ENCODE results near the gene G2E3. TPM values are rescaled to one million over a fixed set of nuclear protein-coding genes. Genes with fewer than 3 reads are reported as not detected.
A peak's percentile ranks its signal among the peaks of the same experiment; 100 is the strongest.
"Not testable (repeated sequence)": the region's sequence is repeated elsewhere in the genome, so short reads cannot be mapped to it uniquely, and the experiment has no call there.

The G2E3 gene, protein sequence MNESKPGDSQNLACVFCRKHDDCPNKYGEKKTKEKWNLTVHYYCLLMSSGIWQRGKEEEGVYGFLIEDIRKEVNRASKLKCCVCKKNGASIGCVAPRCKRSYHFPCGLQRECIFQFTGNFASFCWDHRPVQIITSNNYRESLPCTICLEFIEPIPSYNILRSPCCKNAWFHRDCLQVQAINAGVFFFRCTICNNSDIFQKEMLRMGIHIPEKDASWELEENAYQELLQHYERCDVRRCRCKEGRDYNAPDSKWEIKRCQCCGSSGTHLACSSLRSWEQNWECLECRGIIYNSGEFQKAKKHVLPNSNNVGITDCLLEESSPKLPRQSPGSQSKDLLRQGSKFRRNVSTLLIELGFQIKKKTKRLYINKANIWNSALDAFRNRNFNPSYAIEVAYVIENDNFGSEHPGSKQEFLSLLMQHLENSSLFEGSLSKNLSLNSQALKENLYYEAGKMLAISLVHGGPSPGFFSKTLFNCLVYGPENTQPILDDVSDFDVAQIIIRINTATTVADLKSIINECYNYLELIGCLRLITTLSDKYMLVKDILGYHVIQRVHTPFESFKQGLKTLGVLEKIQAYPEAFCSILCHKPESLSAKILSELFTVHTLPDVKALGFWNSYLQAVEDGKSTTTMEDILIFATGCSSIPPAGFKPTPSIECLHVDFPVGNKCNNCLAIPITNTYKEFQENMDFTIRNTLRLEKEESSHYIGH
- total RNA-seq (2014; rRNA removed; shearing (Covaris generic)), result 40.0 and 48.9 TPM in 2 replicates
- 21.0 and 36.6 TPM in 2 replicates for polyA plus RNA-seq (2014; cell fraction: nucleus; rRNA removed)

DNA sequence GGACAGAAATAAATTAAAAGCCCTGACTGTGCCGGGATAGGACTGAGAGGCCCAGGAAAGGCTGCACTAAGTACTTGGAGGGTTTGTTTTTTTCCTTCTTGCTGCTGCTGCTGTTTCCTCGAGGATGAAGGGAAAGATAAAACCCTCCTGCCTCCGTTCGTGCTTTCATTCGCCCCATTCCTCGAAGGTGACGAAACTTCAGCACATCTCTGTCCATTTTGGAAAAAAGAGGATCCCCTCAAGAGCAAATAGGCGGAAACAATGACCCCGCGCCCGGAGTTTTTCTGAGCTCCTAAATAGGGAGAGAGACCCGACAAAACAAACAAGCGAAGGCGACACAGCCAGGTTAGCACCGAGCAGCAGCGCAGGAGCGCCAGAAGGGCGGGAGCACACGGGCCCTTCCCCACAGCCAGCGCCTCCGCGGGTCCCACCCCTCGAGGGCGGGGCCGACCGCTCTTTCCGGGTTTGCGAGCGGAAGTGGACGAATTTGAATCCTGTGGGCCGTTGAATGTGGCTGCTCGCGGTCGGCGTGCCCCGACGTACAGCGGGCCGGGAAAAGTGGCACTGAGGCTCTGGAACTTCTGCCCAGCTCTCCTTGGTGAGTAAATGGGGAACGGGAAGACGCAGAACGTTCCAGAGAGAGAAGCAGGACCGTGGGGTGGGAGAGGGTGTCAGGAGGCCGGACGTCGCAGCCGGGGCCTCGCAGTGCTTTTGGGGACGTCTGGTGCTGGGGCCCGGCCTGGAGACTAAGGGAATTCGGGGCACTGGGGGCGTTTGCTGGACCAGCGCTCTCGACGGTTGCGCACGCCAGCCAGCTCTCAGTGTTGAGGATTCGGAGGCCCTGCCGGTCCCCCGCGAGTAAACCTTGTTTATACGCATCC, at the start of gene G2E3:
Gene G2E3, plus strand, starts transcription at position 484 of the 881 bp plus-strand sequence. CDS start 21,922 bp downstream, outside the sequence.
- peak; percentile 83 for DNase-seq (ENCODE audit: extremely low read depth, low read depth)

DNA sequence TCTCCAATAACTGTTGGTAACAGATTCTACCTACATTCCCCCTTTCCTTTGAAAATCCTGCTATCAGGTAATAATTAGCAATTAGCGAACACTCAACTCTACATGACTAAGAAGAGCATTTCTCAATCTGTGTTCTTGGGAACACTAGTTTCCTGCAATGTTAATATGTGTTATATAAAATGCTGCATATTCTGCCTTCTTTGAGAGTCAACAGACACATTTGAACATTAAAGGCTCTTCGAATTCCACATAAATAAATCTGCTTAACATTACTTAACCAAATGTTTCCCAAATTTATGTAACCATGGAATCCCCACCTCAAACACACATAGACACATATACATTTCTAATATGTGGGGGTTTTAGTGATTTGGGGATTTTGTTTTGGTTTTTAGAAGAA, 41.2 kb upstream of the G2E3 start:
- DNase-seq (ENCODE audit: extremely low read depth, low read depth), result no peak

DNA sequence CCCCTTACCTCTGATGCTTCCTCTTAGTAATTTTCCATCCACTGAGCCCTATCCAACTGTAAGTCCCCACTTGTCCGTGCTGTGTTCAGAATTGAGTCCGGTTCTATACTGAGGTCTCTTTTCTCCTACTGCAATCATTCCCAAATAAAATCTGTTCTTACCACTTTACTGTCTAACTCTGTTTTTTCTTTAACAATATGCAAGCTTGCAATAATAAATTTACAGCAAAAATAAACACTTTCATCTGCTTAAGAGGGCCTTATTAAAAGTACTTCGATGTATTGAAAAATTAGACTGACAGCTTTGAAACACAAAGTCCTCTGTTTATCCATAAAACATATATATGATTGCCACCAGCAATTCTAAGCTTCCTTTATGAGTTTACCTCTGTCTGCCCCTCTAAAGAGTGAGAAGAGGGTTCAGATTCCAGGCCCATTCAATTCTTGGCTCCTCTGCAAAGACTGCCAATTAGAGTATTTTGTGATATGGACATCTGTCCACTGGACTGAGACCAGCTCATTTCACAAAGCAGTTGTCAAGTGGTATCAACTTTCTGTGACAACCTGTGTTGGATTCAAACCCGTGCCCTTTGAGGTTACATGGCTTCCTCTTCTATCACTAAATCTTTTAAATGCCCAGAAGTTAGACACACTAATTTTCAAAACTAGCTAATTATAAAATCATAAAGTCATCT, 39.9 kb upstream of the G2E3 start:
- no peak for DNase-seq (ENCODE audit: extremely low read depth, low read depth)

DNA sequence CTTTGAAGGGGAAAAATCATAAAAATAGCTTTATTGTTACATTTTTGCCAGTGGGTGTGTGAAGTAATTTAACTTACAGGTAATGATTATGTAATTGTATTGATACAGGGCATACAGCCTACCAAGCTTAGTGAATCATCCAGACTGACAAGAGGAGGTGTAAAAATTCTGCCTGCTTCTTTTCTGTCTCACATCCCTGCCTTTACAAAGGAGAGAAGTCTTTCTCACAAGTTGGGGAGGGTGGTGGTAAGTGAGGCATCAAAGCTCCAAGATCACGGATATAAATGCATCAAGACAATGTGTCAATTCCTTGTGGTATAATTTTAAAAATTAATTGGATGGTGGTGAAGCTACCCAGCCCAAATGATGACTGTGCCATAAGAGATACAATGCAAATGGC, 39.0 kb upstream of the G2E3 start:
- DNase-seq (ENCODE audit: extremely low read depth, low read depth), result no peak

DNA sequence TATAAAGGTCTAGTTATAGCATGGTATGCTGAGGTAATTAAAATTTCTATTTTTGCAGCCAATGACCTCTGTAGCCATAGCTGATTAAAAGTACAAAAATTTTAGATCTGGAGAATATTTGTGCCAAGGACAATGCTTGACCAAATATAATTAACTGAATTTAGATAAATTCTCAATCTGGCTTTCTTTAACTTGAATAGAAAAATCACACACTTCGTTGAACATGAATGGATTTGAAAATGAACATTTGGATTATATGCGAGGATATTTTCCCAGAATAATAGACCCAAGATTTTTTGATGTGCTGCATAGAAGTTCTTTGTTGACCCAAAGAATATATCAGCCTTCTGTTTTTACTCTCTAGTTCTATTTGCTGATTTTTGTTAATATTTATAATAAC, 38.4 kb upstream of the G2E3 start:
- no peak for DNase-seq (ENCODE audit: extremely low read depth, low read depth)

DNA sequence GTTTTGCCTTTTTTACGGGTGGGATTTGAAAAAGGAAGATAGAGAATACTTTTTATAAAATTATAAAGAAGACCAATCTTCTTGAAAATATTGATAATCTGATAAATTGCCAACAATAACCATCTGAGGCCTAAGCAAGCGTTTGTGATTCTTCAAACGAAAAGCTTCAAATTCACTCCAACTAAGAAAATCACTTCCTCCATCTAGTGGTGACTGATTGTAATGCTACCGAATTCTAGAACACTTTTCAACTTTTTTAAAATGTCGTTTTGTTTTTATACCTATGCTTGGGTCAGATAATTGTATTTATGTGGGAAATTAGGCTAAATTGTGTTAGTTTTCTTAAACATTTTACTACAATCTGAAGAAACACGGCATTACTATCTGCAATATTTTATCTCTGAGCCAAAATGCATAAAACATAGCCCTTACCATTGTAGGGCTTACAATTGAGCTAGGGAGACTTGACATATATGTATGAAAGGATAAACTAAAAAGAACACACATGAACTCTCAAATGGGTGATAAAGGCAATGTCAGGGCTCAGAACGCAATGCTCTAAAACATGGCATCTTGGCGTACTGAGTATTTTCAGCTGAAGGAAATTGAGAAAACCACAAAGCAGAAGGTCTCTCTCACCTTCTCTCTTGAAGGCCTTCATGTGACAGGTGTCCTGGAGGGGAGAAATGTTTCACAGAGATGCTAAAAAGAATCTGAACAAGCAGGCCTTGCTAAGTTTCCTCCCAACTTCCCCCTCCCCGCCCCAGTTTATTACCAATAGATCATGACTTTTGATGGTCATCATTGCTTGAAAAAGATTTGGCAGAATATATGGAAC, 36.8 kb upstream of the G2E3 start:
- DNase-seq (ENCODE audit: extremely low read depth, low read depth), result peak; percentile 37

DNA sequence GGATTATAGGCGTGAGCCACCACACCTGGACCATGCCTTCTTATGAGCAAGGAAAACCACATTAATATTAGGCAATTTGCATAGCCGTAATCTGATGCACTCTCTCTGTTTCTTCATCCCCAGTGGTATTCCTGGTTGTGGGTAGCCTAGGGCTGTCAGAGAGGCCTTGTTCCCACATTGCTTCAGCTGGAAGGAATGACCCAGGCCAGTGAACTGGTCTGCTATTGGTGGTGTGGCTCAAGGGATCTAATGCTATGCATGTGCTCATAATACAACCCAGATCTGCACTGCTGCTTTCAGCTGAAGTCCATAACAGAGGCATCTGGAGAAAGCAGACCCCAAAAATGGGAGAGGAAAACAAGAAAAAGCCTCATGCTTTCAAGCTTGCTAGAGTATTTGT, 33.1 kb upstream of the G2E3 start:
- no peak for DNase-seq (ENCODE audit: extremely low read depth, low read depth)

DNA sequence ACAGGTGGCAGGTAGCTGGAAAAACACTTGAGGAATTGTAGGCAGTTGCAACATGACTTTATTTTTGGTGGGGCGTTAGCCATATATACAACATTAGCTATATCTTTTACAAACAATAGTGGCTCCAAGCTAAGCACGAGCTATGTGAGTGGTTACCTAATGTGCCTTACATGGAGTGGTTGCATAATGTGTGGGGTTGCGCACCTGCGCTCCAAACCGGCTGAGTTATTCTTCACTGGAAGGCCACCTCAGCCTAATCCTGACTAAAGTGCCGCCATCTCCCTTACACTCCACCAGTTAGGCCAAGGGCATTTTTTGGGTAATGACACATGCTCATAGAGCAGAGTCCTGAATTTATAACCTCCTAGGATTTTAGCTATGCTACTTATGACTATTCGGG, 31.8 kb upstream of the G2E3 start:
- no peak for DNase-seq (ENCODE audit: extremely low read depth, low read depth)

DNA sequence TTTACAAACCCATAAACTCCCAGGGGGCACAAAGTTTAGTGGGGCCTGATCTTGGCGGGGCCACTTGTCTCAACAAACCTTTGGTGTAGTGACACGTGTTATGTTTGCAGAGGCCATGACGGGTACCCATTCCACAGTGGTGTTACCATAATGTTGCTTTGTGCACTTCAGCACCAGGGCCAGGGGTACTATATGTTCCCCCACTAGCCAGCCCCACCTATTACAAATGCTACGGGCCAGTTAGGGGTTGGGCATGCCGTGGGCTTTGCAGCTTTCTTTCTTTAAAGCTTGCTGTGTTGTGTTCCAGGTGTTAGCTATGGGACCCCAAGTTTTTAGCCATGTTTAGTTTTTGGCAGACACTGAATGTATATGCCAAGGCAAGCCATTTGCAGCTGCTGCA, 30.8 kb upstream of the G2E3 start:
- DNase-seq (ENCODE audit: extremely low read depth, low read depth), result no peak

DNA sequence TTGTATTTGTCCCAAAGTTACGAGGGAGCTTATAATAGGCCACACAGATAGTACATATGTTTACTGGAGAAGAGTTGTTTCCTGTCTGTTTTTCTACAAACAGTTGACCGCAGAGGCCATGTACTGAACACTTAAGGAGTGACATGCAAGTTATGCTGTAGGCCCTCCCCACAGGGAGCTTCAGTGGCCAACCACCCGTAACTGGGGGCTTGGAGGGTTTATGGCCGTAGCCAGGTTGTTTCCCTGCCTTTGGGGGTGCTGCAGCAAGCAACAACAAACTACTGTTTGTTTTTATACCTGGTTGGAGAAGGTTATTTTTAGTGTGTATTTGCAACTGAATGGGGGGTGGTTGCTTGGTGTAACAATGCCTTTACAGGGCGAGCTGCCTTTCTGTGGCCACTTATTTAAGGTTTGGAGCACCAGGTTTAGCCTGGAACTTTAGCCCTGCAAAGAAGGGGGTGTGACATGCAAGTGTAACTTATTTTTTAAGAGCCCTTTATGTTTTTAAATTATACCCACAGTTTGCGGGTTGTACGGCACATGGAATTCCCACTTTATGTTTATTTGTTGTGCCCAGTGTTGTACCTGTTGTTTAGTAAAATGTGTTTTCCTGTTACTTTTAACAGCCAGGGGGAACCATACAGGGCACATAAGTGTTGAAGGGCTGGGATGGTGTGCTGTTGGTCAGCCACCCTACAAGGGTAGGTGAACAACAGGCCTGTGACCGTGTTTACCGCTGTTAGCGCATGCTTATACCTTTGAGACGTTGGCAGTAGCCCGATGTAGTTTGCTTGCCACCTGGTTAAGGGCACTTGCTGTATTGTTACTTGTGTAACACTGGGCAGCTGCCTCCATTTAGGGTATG, 29.9 kb upstream of the G2E3 start:
- DNase-seq (ENCODE audit: extremely low read depth, low read depth), result no peak

DNA sequence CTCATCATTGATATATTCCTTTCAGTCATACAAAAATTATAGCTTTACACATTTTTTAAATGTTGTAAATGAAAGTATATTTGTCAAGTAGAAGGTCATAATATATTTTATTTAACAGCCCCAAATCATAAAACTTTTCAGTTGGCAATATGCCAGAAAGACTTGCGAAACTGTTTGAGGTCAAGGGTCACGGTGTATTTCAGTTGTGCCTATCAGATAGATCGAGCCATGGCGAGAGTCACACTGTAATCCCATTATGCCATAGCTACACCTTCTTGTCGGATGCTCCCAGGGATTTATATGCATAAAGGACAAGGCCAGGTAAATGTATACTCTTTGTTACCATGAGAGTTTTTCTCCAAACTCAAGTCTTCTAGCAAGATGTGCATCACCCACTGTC, 26.7 kb upstream of the G2E3 start:
- DNase-seq (ENCODE audit: extremely low read depth, low read depth), result no peak

DNA sequence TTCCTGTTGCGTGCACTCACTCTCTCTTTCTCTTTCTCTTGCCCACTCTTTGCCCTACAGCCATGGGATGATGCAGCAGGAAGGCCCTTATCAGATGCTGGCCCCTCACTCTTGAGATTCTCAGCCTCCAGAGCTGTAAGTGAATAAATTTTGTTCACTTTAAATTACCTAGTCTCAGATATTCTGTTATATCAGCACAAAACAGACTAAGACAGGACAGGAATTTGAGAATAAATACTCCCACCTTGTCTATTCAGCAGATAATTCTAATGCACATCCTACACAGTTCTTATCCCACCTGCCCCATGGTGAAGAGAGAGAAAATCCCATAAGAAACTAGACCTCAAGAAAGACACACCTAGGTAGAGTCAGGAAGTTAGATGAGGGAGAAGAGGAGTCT, 25.8 kb upstream of the G2E3 start:
- no peak for DNase-seq (ENCODE audit: extremely low read depth, low read depth)

DNA sequence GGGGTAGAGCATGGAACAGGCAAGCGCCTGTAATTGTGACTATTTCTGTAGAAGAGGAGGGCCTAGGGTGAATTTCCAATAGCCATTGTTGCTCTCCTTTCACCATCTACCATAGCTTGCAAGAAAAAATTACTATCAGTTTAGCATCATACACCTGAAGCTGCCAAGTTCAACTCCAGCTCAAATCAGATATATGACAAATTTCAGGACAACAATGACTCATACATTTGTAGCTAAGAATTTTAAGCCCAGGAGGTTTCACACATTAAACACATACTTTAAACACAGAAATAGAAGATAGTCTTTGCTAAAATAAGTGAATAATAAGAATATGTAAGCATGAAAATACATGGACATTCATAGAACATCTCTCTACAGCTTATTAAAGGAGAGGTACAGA, 17.6 kb upstream of the G2E3 start:
- no peak for DNase-seq (ENCODE audit: extremely low read depth, low read depth)

DNA sequence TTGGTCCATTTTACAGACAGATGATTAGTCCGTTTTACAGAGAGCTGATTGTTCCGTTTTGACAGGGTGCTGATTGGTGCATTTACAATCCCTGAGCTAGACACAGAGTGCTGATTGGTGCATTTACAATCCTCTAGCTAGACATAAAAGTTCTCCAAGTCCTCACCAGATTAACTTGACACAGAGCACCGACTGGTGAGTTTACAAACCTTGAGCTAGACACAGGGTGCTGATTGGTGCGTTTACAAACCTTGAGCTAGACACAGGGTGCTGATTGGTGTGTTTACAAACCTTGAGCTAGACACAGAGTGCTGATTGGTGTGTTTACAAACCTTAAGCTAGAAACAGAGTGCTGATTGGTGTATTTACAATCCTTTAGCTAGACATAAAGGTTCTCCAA, 12.2 kb upstream of the G2E3 start:
- not testable (repeated sequence) for DNase-seq (ENCODE audit: extremely low read depth, low read depth)

DNA sequence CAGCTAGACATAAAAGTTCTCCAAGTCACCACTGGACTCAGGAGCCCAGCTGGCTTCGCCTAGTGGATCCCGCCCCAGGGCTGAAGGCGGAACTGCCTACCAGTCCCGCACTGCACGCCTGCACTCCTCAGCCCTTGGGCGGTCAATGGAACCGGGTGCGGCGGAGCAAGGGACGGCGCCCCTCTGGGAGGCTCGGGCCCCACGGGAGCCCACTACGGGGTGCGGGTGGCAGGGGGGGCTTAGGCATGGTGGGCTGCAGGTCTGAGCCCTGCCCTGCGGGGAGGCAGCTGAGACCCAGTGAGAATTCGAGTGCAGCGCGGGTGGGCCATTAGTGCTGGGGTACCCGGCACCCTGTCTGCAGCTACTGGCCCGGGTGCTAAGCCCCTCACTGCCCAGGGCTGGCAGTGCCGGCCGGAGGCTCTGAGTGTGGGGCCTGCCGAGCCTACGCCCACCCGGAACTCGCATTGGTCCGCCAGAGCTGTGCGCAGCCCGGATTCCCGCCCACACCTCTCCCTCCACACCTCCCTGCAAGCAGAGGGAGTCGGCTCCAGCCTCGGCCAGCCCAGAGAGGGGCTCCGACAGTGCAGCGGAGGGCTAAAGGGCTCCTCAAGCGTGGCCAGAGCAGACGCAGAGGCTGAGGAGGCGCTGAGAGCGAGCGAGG, 11.4 kb upstream of the G2E3 start:
- no peak for DNase-seq (ENCODE audit: extremely low read depth, low read depth)

DNA sequence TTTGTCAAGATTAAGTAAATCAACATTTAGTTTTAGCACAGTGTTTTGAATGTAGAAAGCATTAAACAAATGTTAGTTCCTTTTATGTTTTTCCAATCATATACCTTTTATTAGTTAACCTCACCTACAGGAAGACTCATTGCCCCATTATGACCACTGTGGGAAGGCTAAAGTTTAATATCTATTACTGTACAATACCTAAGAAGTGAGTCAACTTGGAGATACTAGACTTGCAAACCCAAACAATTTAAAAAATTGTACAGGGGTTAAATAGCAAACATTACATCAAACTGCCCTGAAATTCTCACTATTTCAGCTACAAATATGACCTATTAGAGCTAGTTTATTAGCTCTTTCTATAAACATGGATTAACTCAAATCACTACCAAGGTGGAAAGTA, 8.6 kb upstream of the G2E3 start:
- DNase-seq (ENCODE audit: extremely low read depth, low read depth), result no peak

DNA sequence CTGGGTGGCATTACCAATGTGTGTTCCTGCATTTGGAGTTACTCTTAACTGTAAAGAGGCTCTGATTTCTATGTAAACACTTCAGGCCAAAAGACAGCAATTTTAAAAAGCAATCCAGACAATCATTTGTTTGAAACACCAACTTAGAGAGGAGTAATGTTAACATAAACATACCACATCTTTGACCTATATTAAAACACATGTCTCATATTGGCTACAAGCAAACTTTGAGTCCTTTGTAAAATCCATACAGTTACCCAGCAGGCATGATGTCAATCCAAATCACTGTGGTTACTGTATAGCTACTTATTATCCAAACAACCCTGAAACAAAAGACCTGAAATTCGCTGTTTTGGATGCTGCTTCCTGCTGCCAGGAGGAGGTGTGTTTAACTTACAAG, 7.5 kb upstream of the G2E3 start:
- DNase-seq (ENCODE audit: extremely low read depth, low read depth), result no peak

DNA sequence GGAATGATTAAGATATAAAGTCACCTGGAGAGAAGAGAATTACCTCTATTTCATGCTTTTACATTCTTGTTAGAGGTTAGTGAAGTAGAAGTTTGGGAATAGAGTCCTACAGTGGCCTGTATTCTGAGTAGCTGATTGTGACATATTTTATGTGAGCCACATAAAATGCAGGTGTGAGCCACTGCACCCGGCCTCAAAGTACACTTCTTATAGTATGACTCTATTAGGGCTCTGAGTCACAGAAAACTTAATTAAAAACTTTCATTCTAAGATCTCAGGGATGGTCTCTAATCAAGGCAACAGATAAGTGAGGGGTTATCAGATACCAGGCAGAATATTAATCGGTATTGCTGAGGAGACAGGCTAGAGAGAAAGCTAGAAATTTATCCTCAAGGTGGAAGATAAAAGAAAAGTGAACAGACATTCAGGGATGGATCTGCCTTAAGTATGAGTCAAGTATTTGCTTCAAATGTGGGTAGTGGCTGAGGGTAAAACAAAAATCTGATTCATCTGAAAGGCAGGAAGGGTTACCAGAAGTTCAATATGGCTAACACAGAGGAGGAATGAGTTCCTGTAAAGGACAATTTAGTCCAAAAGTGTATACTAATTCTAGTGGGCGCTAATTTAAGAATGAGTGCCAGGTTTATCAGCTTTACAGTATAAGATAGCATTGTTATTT, 5.5 kb upstream of the G2E3 start:
- DNase-seq (ENCODE audit: extremely low read depth, low read depth), result no peak

Measured in NCI-H460 (cell line).